GM18499 (cell line): ENCODE measurements around the gene ACADS.

Experiments
- ATAC-seq: cut with Tn5 transposase; IDR thresholded peaks from one replicate; pipeline ENCODE4 v1.9.1; 2021; ENCODE audit warnings: moderate number of reproducible peaks; ENCODE audit not compliant: insufficient read depth, unreplicated experiment

Gene ACADS

GRCh38 chr12:120750806-120751205 lies 25.2 kb downstream of the ACADS start:
- ATAC-seq: no peak

GRCh38 chr12:120751389-120751788 lies 25.8 kb downstream of the ACADS start:
- no peak for ATAC-seq

- no peak for ATAC-seq
These were observed 29.2 kb downstream of the ACADS start for GRCh38 chr12:120754792-120755191.

- ATAC-seq: no peak
These were observed 29.6 kb downstream of the ACADS start for GRCh38 chr12:120755269-120755668.

GRCh38 chr12:120757226-120757742 lies 31.7 kb downstream of the ACADS start:
- ATAC-seq: no peak

- no peak for ATAC-seq
These were observed 32.3 kb downstream of the ACADS start for GRCh38 chr12:120757949-120758348.

GRCh38 chr12:120758798-120759590 lies 33.4 kb downstream of the ACADS start:
- no peak for ATAC-seq

GRCh38 chr12:120759591-120760348 lies 34.1 kb downstream of the ACADS start:
- ATAC-seq: no peak

GRCh38 chr12:120760349-120761254 lies 35.0 kb downstream of the ACADS start:
- no peak for ATAC-seq

- no peak for ATAC-seq
These were observed 35.9 kb downstream of the ACADS start for GRCh38 chr12:120761519-120761934.

- ATAC-seq: no peak
These were observed 36.5 kb downstream of the ACADS start for GRCh38 chr12:120762086-120762485.

GRCh38 chr12:120763250-120763649 lies 37.6 kb downstream of the ACADS start:
- no peak for ATAC-seq

- no peak for ATAC-seq
These were observed 39.2 kb downstream of the ACADS start for GRCh38 chr12:120764816-120765215.

- no peak for ATAC-seq
These were observed 40.9 kb downstream of the ACADS start for GRCh38 chr12:120766566-120766965.

- no peak for ATAC-seq
These were observed 41.7 kb downstream of the ACADS start for GRCh38 chr12:120767071-120768024.

- ATAC-seq: no peak
These were observed 45.5 kb downstream of the ACADS start for GRCh38 chr12:120771097-120771496.

GRCh38 chr12:120774169-120774916 lies 48.7 kb downstream of the ACADS start:
- ATAC-seq: no peak

- no peak for ATAC-seq
These were observed 50.4 kb downstream of the ACADS start for GRCh38 chr12:120775862-120776552.
